Cardiac muscle cell (in vitro differentiated cells and primary cell): ENCODE measurements around the gene SLCO2A1. TPM values are rescaled to one million over a fixed set of nuclear protein-coding genes. Genes with fewer than 3 reads are reported as not detected.

Experiments used
- DNase-seq, 2 donors: peaks; one replicate each; pipeline versions ENCODE4 v3.0.0 to v3.0.0-alpha.2; 2010 to 2017; ENCODE audit warnings: low read depth in 1 of 2, low spot score in 1 of 2
- H3K27ac ChIP-seq: fragments of 200-600 bp; sonication (generic); 2 replicates; pipeline ENCODE4 v1.5.1; 2016
- H3K27me3 ChIP-seq: fragments of 200-600 bp; sonication (generic); 2 replicates; pipeline ENCODE4 v1.6.0; 2016; ENCODE audit warnings: control low read depth
- H3K36me3 ChIP-seq: fragments of 200-600 bp; sonication (generic); 2 replicates; pipeline ENCODE4 v1.5.1; 2016; ENCODE audit warnings: control low read depth
- H3K4me1 ChIP-seq: fragments of 200-600 bp; sonication (generic); 2 replicates; pipeline ENCODE4 v1.8.1; 2017; ENCODE audit warnings: low read depth, mild to moderate bottlenecking, mixed run types
- H3K4me3 ChIP-seq: fragments of 200-600 bp; sonication (generic); 2 replicates; pipeline ENCODE4 v1.5.1; 2016; ENCODE audit warnings: mild to moderate bottlenecking
- H3K9me3 ChIP-seq: fragments of 200-600 bp; sonication (generic); 2 replicates; pipeline ENCODE4 v1.5.1; 2017; ENCODE audit warnings: low read depth, mild to moderate bottlenecking, control low read depth
- CTCF ChIP-seq: IDR thresholded peaks from 2 replicates; pipeline ENCODE4 v1.5.1; 2012; ENCODE audit warnings: low read depth, mild to moderate bottlenecking, low read length
- polyA plus RNA-seq: library from polyadenylated mRNA; unstranded; fragments of >200 nt; fragmentation: Nextera tagmentation; extraction: Ambion mirVana; gene quantifications from 2 replicates; pipeline ENCODE4 v1.2.1, GENCODE V29; 2016
- total RNA-seq: library from RNA; depleted of rRNA; stranded (reverse); fragments of >200 nt; gene quantifications from 2 replicates; pipeline ENCODE4 v1.2.3, GENCODE V29; 2016

The SLCO2A1 gene
- total and polyA plus RNA-seq, 2 experiments from 2014 or later: 5.1 to 6.1 TPM

- TF ChIP-seq CTCF: no peak
- Histone ChIP-seq H3K4me3 (no peak overlapping the region), H3K9me3 (no peaks in the 10 kb centered on the region), H3K27ac (no peak overlapping the region), H3K27me3 (no peaks in the 10 kb centered on the region), H3K36me3 (no peaks in the 10 kb centered on the region), H3K4me1 (peaks cover 6% of the 10 kb centered on the region)
- DNase-seq: no peak
Observed at GRCh38 chr3:133998691-133999241, 31.0 kb downstream of the SLCO2A1 start.

GRCh38 chr3:133997871-133998635 is 31.7 kb downstream of the SLCO2A1 start:
- no peaks in the 10 kb centered on the region for H3K36me3 ChIP-seq
- no peak overlapping the region for H3K27ac ChIP-seq
- peak in 1 of 2 donors; percentile 41 for DNase-seq
- TF ChIP-seq CTCF: no peak
- no peaks in the 10 kb centered on the region for H3K9me3 ChIP-seq
- peaks cover 7% of the 10 kb centered on the region for H3K4me1 ChIP-seq
- H3K4me3 ChIP-seq: no peak overlapping the region
- H3K27me3 ChIP-seq: no peaks in the 10 kb centered on the region

GRCh38 chr3:133996996-133997395 is 32.7 kb downstream of the SLCO2A1 start:
- no peak for TF ChIP-seq CTCF
- Histone ChIP-seq H3K9me3 (no peaks in the 10 kb centered on the region), H3K4me1 (peaks cover 18% of the 10 kb centered on the region), H3K36me3 (no peaks in the 10 kb centered on the region), H3K27me3 (no peaks in the 10 kb centered on the region), H3K4me3 (no peak overlapping the region), H3K27ac (no peak overlapping the region)
- DNase-seq: no peak

GRCh38 chr3:133996251-133996661 is 33.5 kb downstream of the SLCO2A1 start:
- TF ChIP-seq CTCF: no peak
- Histone ChIP-seq H3K36me3 (no peaks in the 10 kb centered on the region), H3K4me1 (peaks cover 21% of the 10 kb centered on the region), H3K27me3 (no peaks in the 10 kb centered on the region), H3K9me3 (no peaks in the 10 kb centered on the region), H3K4me3 (no peak overlapping the region), H3K27ac (no peak overlapping the region)
- DNase-seq: peak in 1 of 2 donors; percentile 27

GRCh38 chr3:133995264-133995663 is 34.5 kb downstream of the SLCO2A1 start:
- no peak for DNase-seq
- Histone ChIP-seq H3K9me3 (no peaks in the 10 kb centered on the region), H3K27ac (no peak overlapping the region), H3K4me1 (peaks cover 21% of the 10 kb centered on the region), H3K4me3 (no peak overlapping the region), H3K27me3 (no peaks in the 10 kb centered on the region), H3K36me3 (no peaks in the 10 kb centered on the region)
- no peak for TF ChIP-seq CTCF
